ENCODE measurements around the gene PANX1. TPM values are rescaled to one million over a fixed set of nuclear protein-coding genes. Genes with fewer than 3 reads are reported as not detected.

PANX1 gene
- total RNA-seq, 1 experiment from 2014 or later, result 59.3 TPM

- ChIA-PET CTCF (no interaction called here), POLR2A (no interaction called here)
- Histone ChIP-seq H3K27me3 (ENCODE audit: control insufficient read depth, insufficient read depth, low read length) (no peaks in the 10 kb centered on the region), H3K4me1 (ENCODE audit: control insufficient read depth, insufficient read depth, low read length) (no peaks in the 10 kb centered on the region), H3K9me3 (ENCODE audit: control insufficient read depth, insufficient read depth, low read depth, low read length) (no peaks in the 10 kb centered on the region), H3K4me3 (ENCODE audit: low read depth in 2 of 2, low read length in 2 of 2) (no peak overlapping the region), H3K27ac (ENCODE audit: low read length) (no peak overlapping the region), H3K36me3 (ENCODE audit: control insufficient read depth, insufficient read depth, low read length) (no peaks in the 10 kb centered on the region)
- no TSS peak for BruUV-seq (replicated peaks)
- no peak for DNase-seq (ENCODE audit: low read depth, low spot score)
- in situ Hi-C loops (cut with HindIII; ENCODE audit: low pct_unique_long_range_greater_than_20kb, low sequenced_read_pairs) (no loop called here), intact Hi-C loops (cut with micrococcal nuclease; ENCODE audit: unreplicated experiment) (no loop called here)
- no peak for ATAC-seq
- TF ChIP-seq, protein P1, sequence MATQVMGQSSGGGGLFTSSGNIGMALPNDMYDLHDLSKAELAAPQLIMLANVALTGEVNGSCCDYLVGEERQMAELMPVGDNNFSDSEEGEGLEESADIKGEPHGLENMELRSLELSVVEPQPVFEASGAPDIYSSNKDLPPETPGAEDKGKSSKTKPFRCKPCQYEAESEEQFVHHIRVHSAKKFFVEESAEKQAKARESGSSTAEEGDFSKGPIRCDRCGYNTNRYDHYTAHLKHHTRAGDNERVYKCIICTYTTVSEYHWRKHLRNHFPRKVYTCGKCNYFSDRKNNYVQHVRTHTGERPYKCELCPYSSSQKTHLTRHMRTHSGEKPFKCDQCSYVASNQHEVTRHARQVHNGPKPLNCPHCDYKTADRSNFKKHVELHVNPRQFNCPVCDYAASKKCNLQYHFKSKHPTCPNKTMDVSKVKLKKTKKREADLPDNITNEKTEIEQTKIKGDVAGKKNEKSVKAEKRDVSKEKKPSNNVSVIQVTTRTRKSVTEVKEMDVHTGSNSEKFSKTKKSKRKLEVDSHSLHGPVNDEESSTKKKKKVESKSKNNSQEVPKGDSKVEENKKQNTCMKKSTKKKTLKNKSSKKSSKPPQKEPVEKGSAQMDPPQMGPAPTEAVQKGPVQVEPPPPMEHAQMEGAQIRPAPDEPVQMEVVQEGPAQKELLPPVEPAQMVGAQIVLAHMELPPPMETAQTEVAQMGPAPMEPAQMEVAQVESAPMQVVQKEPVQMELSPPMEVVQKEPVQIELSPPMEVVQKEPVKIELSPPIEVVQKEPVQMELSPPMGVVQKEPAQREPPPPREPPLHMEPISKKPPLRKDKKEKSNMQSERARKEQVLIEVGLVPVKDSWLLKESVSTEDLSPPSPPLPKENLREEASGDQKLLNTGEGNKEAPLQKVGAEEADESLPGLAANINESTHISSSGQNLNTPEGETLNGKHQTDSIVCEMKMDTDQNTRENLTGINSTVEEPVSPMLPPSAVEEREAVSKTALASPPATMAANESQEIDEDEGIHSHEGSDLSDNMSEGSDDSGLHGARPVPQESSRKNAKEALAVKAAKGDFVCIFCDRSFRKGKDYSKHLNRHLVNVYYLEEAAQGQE (IDR thresholded peaks at IDR 0.05; ENCODE audit: insufficient read depth in 1 of 2, low read depth in 2 of 2, low read length in 1 of 2), result peak; percentile 43 to 49; a peak in 1 of 4 replicates
- TF ChIP-seq SIN3A (IDR thresholded peaks at IDR 0.05; ENCODE audit: borderline replicate concordance, insufficient read depth, low read depth, low read length), result no peak
These were observed 89.7 kb downstream of the PANX1 start for GRCh38 chr11:94218372-94218771.

- no peak for DNase-seq (ENCODE audit: low read depth, low spot score)
- CTCF ChIA-PET, result no interaction called here
- Histone ChIP-seq H3K4me1 (ENCODE audit: control insufficient read depth, insufficient read depth, low read length) (no peaks in the 10 kb centered on the region), H3K36me3 (ENCODE audit: control insufficient read depth, insufficient read depth, low read length) (no peaks in the 10 kb centered on the region), H3K27ac (ENCODE audit: low read length) (no peak overlapping the region), H3K27me3 (ENCODE audit: control insufficient read depth, insufficient read depth, low read length) (no peaks in the 10 kb centered on the region), H3K9me3 (ENCODE audit: control insufficient read depth, insufficient read depth, low read depth, low read length) (no peaks in the 10 kb centered on the region), H3K4me3 (ENCODE audit: low read depth in 2 of 2, low read length in 2 of 2) (no peak overlapping the region)
- POLR2A ChIA-PET, result no interaction called here
- TF ChIP-seq, protein P1 (IDR thresholded peaks at IDR 0.05; ENCODE audit: insufficient read depth in 1 of 2, low read depth in 2 of 2, low read length in 1 of 2), result no peak
- TF ChIP-seq SIN3A (IDR thresholded peaks at IDR 0.05; ENCODE audit: borderline replicate concordance, insufficient read depth, low read depth, low read length) (no peak), TCF7L2 (IDR thresholded peaks at IDR 0.05; ENCODE audit: low read depth, low read length) (no peak), POLR2AphosphoS5 (IDR thresholded peaks at IDR 0.05; ENCODE audit: low read depth, low read length) (no peak)
- TF ChIP-seq, protein P2, sequence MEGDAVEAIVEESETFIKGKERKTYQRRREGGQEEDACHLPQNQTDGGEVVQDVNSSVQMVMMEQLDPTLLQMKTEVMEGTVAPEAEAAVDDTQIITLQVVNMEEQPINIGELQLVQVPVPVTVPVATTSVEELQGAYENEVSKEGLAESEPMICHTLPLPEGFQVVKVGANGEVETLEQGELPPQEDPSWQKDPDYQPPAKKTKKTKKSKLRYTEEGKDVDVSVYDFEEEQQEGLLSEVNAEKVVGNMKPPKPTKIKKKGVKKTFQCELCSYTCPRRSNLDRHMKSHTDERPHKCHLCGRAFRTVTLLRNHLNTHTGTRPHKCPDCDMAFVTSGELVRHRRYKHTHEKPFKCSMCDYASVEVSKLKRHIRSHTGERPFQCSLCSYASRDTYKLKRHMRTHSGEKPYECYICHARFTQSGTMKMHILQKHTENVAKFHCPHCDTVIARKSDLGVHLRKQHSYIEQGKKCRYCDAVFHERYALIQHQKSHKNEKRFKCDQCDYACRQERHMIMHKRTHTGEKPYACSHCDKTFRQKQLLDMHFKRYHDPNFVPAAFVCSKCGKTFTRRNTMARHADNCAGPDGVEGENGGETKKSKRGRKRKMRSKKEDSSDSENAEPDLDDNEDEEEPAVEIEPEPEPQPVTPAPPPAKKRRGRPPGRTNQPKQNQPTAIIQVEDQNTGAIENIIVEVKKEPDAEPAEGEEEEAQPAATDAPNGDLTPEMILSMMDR (IDR thresholded peaks at IDR 0.05), result no peak
- intact Hi-C loops (cut with micrococcal nuclease; ENCODE audit: unreplicated experiment), result no loop called here
- no peak for ATAC-seq
- BruUV-seq (replicated peaks), result no TSS peak
- in situ Hi-C loops (cut with HindIII; ENCODE audit: low pct_unique_long_range_greater_than_20kb, low sequenced_read_pairs), result no loop called here
These were observed 91.1 kb downstream of the PANX1 start for GRCh38 chr11:94219771-94220170.
